Astrocyte (in vitro differentiated cells and primary cell): ENCODE data around the gene CPZ. TPM values are rescaled to one million over a fixed set of nuclear protein-coding genes. Genes with fewer than 3 reads are reported as not detected.

ENCODE experiments used
- DNase-seq: peaks from one replicate; pipeline ENCODE4 v3.0.0-alpha.2; 2010; ENCODE audit warnings: low read depth
- FAIRE-seq: peaks from 2 replicates; lab custom pipeline; 2011; peaks lifted over from hg19 to GRCh38; lab: Jason Lieb, UNC
- H2AFZ ChIP-seq: 2 replicates; pipeline ENCODE4 v1.6.0; 2012; ENCODE audit warnings: low read depth, low read length, inconsistent platforms
- H3K27ac ChIP-seq: 2 replicates; pipeline ENCODE4 v1.5.1; 2011; ENCODE audit warnings: low read depth, low read length, inconsistent platforms
- H3K27me3 ChIP-seq: 2 replicates; pipeline ENCODE4 v1.6.0; 2011; ENCODE audit warnings: low read length, inconsistent platforms; ENCODE audit not compliant: insufficient read depth
- H3K36me3 ChIP-seq: 2 replicates; pipeline ENCODE4 v1.5.1; 2011; ENCODE audit warnings: low read length, inconsistent platforms; ENCODE audit not compliant: insufficient read depth
- H3K4me1 ChIP-seq: 2 replicates; pipeline ENCODE4 v1.5.1; 2011; ENCODE audit warnings: low read length, inconsistent platforms; ENCODE audit not compliant: insufficient read depth
- H3K4me2 ChIP-seq: 2 replicates; pipeline ENCODE4 v1.6.0; 2012; ENCODE audit warnings: low read length, inconsistent platforms
- H3K4me3 ChIP-seq: 2 replicates; pipeline ENCODE4 v1.5.1; 2011; ENCODE audit warnings: low read depth, mild to moderate bottlenecking, low read length, inconsistent platforms; ENCODE audit not compliant: insufficient read depth
- H3K79me2 ChIP-seq: 2 replicates; pipeline ENCODE4 v1.6.0; 2012; ENCODE audit warnings: mild to moderate bottlenecking, low read length, inconsistent platforms; ENCODE audit not compliant: insufficient read depth
- H3K9ac ChIP-seq: 2 replicates; pipeline ENCODE4 v1.6.0; 2012; ENCODE audit warnings: mild to moderate bottlenecking, low read length, inconsistent platforms
- H3K9me3 ChIP-seq: 2 replicates; pipeline ENCODE4 v1.5.1; 2012; ENCODE audit warnings: low read depth, mild to moderate bottlenecking, low read length, inconsistent platforms; ENCODE audit not compliant: insufficient read depth
- H4K20me1 ChIP-seq: 2 replicates; pipeline ENCODE4 v1.6.0; 2012; ENCODE audit warnings: low read length, inconsistent platforms; ENCODE audit not compliant: insufficient read depth
- H3K27ac Mint-ChIP-seq: one replicate; pipeline ENCODE4 v1.8.0; 2021; ENCODE audit warnings: mild to moderate bottlenecking, mixed read lengths; ENCODE audit not compliant: unreplicated experiment
- H3K27me3 Mint-ChIP-seq: one replicate; pipeline ENCODE4 v1.8.0; 2021; ENCODE audit warnings: low read depth, mixed read lengths; ENCODE audit not compliant: unreplicated experiment
- H3K36me3 Mint-ChIP-seq: one replicate; pipeline ENCODE4 v1.8.0; 2021; ENCODE audit warnings: low read depth, mixed read lengths; ENCODE audit not compliant: unreplicated experiment
- H3K4me1 Mint-ChIP-seq: one replicate; pipeline ENCODE4 v1.8.0; 2021; ENCODE audit warnings: low read depth, mixed read lengths; ENCODE audit not compliant: unreplicated experiment
- H3K4me3 Mint-ChIP-seq: one replicate; pipeline ENCODE4 v1.8.0; 2021; ENCODE audit warnings: mild to moderate bottlenecking, moderate library complexity, mixed read lengths; ENCODE audit not compliant: unreplicated experiment
- H3K9me3 Mint-ChIP-seq: one replicate; pipeline ENCODE4 v1.8.0; 2021; ENCODE audit warnings: mild to moderate bottlenecking, mixed read lengths; ENCODE audit not compliant: unreplicated experiment
- CTCF ChIP-seq: IDR thresholded peaks from 2 replicates; pipeline ENCODE4 v1.5.1; 2011; ENCODE audit warnings: low read depth, mild to moderate bottlenecking, inconsistent platforms, low read length, moderate library complexity; ENCODE audit not compliant: insufficient read depth
- EZH2 ChIP-seq: IDR thresholded peaks from 2 replicates; pipeline ENCODE4 v1.6.1; 2012; ENCODE audit warnings: mild to moderate bottlenecking, low read length, inconsistent platforms; ENCODE audit not compliant: insufficient read depth
- total RNA-seq: library from RNA; stranded (reverse); gene quantifications from 2 replicates; pipeline ENCODE4 v1.2.1, GENCODE V29; 2021

CPZ gene
- total RNA-seq, 1 donor from 2014 or later, result 6.3 TPM

DNA sequence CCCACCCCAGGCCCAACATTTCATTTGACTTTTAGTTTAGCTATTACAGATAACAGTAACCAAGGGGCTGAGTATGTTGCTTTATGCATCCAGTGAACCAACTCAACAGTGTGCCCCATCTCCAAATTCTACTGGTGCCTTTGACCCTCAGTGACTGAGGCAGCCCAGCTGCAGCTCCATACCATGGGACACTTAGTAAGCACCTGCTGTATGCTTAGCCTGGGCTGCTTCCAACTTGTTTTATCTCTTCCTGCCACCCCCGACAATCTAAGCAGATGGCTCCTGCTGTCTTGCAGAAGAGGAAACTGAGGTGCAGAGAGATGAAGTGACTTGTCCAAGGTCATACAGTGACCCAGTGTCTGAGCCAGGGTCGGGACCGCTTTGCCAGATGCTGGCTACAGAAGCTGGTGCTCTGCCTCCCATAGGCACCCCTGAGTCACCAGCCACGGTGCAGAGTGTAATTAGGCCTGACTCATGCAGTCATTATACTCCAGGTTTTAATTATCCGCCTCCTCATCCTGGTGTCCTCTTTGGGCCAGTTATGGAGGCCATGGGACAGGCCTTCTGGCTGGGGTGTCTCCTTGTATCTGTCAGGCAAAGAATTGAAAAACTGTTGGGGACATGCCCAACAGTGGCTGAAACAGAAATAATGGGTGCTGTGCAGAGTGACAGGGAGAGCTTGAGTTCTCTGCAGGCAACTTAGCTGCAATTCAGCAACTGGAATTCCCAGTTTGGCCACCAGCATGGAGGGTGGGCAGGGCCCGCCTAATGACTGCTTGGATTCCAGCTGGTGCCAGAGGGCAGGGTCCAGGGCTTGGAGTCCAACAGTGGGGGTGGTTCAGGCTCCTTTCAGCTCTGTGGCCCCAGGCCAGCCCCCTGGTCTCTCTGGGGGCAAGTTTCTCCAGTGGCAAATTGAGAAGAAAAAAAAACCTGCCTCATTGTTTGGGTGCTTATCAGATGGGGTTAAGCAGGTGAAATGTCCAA, 20.6 kb upstream of the CPZ start:
- Histone ChIP-seq H2AFZ (no peak overlapping the region), H3K4me1 (no peaks in the 10 kb centered on the region), H3K36me3 (no peaks in the 10 kb centered on the region), H3K9me3 (no peaks in the 10 kb centered on the region), H3K4me3 (no peak overlapping the region), H3K79me2 (no peaks in the 10 kb centered on the region), H3K27me3 (peaks cover 14% of the 10 kb centered on the region), H3K9ac (no peak overlapping the region), H3K27ac (no peak overlapping the region), H4K20me1 (no peaks in the 10 kb centered on the region), H3K4me2 (no peak overlapping the region)
- Mint-ChIP-seq H3K4me3 (no peak overlapping the region), H3K27ac (no peak overlapping the region), H3K4me1 (peaks cover 11% of the 10 kb centered on the region), H3K36me3 (peaks cover 1% of the 10 kb centered on the region), H3K9me3 (no peaks in the 10 kb centered on the region), H3K27me3 (peaks cover 22% of the 10 kb centered on the region)
- FAIRE-seq (no peak), DNase-seq (no peak)
- TF ChIP-seq EZH2, result no peak
- TF ChIP-seq CTCF, result no peak

GRCh38 chr4:8573266-8573665, 19.3 kb upstream of the CPZ start:
- peaks cover 5% of the 10 kb centered on the region for H3K4me1 Mint-ChIP-seq
- H3K4me3 Mint-ChIP-seq, result no peak overlapping the region
- FAIRE-seq (no peak), DNase-seq (no peak)
- Histone ChIP-seq H3K4me3 (no peak overlapping the region), H3K36me3 (no peaks in the 10 kb centered on the region), H4K20me1 (no peaks in the 10 kb centered on the region), H3K79me2 (no peaks in the 10 kb centered on the region), H3K27me3 (peaks cover 24% of the 10 kb centered on the region), H3K9me3 (no peaks in the 10 kb centered on the region), H2AFZ (no peak overlapping the region), H3K9ac (no peak overlapping the region), H3K4me2 (no peak overlapping the region), H3K4me1 (no peaks in the 10 kb centered on the region), H3K27ac (no peak overlapping the region)
- no peak overlapping the region for H3K27ac Mint-ChIP-seq
- peaks cover 1% of the 10 kb centered on the region for H3K36me3 Mint-ChIP-seq
- H3K9me3 Mint-ChIP-seq, result no peaks in the 10 kb centered on the region
- peaks cover 32% of the 10 kb centered on the region for H3K27me3 Mint-ChIP-seq
- TF ChIP-seq CTCF (no peak), EZH2 (no peak)
